ENCODE data around the gene TUBB6. TPM values are rescaled to one million over a fixed set of nuclear protein-coding genes. Genes with fewer than 3 reads are reported as not detected.

The TUBB6 gene
- total RNA-seq, 1 donor from 2014 or later: 31.9 TPM

- peaks cover 5% of the 10 kb centered on the region for H3K9me3 Mint-ChIP-seq
- DNase-seq (peak; percentile 57), ATAC-seq (ENCODE audit: low read depth) (peak; percentile 63)
- peak overlapping the region; percentile 69 for H3K27ac Mint-ChIP-seq
- no peak for TF ChIP-seq CTCF (IDR thresholded peaks at IDR 0.05)
- H3K27me3 Mint-ChIP-seq: peaks cover 20% of the 10 kb centered on the region
- peak overlapping the region; percentile 85 for H3K4me3 Mint-ChIP-seq
- intact Hi-C loops (cut with micrococcal nuclease): loop anchor here (1.0 to 5.0 kb wide), 7 partner anchors 69 to 1304 kb away; partner anchors contain the start of genes AFG3L2, CEP192, IMPA2 and PSMG2
- ChIA-PET CTCF (no interaction called here), POLR2A (interaction anchor here (0.7 to 1.5 kb wide), 6 partner anchors 9 to 394 kb away, joined by 4 to 9 read pairs (median 5); partner anchors contain the start of genes AFG3L2 and CEP76)
- H3K4me1 Mint-ChIP-seq: peaks cover 32% of the 10 kb centered on the region
- peaks cover 16% of the 10 kb centered on the region for H3K36me3 Mint-ChIP-seq (ENCODE audit: low read depth)
These were observed 502 bp downstream of the TUBB6 start for GRCh38 chr18:12308386-12309100.

DNA sequence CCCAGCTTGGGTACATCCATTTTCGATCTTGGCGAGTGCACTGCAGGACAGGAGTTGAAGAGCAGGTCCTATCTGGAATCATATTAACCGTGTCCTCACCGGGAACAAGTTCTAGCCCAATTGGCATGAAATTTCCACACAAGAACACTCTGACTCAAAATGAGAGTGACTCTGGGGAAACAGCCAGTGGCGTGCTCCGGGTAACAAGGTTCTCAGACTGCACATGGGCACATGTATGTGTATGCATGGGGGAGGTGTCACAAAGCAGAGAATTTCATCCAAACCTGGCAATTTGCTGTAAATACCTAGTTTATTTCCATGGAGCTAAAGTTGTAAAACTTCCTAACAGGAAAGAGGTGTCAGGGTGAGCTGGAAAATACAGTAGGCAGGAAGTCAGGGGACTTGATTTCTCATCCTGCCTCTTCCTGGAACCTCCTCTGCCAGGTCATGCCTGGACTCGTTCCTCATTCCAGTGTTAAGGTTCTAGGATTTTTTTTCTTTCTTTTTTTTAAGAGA is 1.7 kb downstream of the TUBB6 start:
- intact Hi-C loops (cut with micrococcal nuclease): loop anchor here (2.0 to 10.0 kb wide), 6 partner anchors 327 to 1303 kb away; partner anchors contain the start of genes CEP192, CHMP1B, IMPA2 and PTPN2
- peak overlapping the region; percentile 59 for H3K4me3 Mint-ChIP-seq

GRCh38 chr18:12310762-12311161 is 2.7 kb downstream of the TUBB6 start:
- Mint-ChIP-seq H3K4me1 (peaks cover 52% of the 10 kb centered on the region), H3K9me3 (peaks cover 5% of the 10 kb centered on the region), H3K27me3 (peaks cover 11% of the 10 kb centered on the region), H3K36me3 (ENCODE audit: low read depth) (peaks cover 18% of the 10 kb centered on the region), H3K27ac (no peak overlapping the region), H3K4me3 (no peak overlapping the region)
- DNase-seq (no peak), ATAC-seq (ENCODE audit: low read depth) (no peak)
- ChIA-PET CTCF (interaction anchor here (0.6 kb wide), 1 partner anchor 67 kb away, joined by 3 read pairs; no protein-coding TSS in a partner anchor), POLR2A (no interaction called here)
- intact Hi-C loops (cut with micrococcal nuclease): loop anchor here (10.0 kb wide), 1 partner anchor 456 kb away; the partner anchor contains the start of gene CHMP1B
- TF ChIP-seq CTCF (IDR thresholded peaks at IDR 0.05): no peak

More for the DNA sequence above, 1.7 kb downstream of the TUBB6 start:
- Mint-ChIP-seq H3K4me1 (peaks cover 44% of the 10 kb centered on the region), H3K36me3 (ENCODE audit: low read depth) (peaks cover 18% of the 10 kb centered on the region), H3K27ac (peak overlapping the region; percentile 64), H3K9me3 (peaks cover 5% of the 10 kb centered on the region), H3K27me3 (peaks cover 13% of the 10 kb centered on the region)
- ATAC-seq (ENCODE audit: low read depth) (no peak), DNase-seq (no peak)
- CTCF ChIA-PET: no interaction called here
- no peak for TF ChIP-seq CTCF (IDR thresholded peaks at IDR 0.05)
- POLR2A ChIA-PET: interaction anchor here (0.6 to 1.5 kb wide), 6 partner anchors 8 to 576 kb away, joined by 3 to 9 read pairs (median 4); no protein-coding TSS in a partner anchor

- Mint-ChIP-seq H3K36me3 (ENCODE audit: low read depth) (peaks cover 18% of the 10 kb centered on the region), H3K4me3 (no peak overlapping the region), H3K27me3 (no peaks in the 10 kb centered on the region), H3K27ac (no peak overlapping the region), H3K4me1 (peaks cover 62% of the 10 kb centered on the region), H3K9me3 (peaks cover 5% of the 10 kb centered on the region)
- no peak for ATAC-seq (ENCODE audit: low read depth)
- ChIA-PET POLR2A (interaction anchor here (0.6 kb wide), 1 partner anchor 565 kb away, joined by 4 read pairs; no protein-coding TSS in a partner anchor), CTCF (no interaction called here)
- DNase-seq: no peak
- intact Hi-C loops (cut with micrococcal nuclease): loop anchor here (10.0 kb wide), 1 partner anchor 458 kb away; the partner anchor contains the start of gene CHMP1B
- no peak for TF ChIP-seq CTCF (IDR thresholded peaks at IDR 0.05)
These were observed 4.9 kb downstream of the TUBB6 start for GRCh38 chr18:12312976-12313375.

Measured in activated B cell treated with CpG ODN at 0.5 μM for 24 hours (primary cell).